Uterus (tissue), 2 donors: Measurements from ENCODE around the gene UVRAG.

Source experiments
- CTCF ChIP-seq, 4 experiments: fragments of 200-600 bp in 2 of 4; fragments of 450-650 bp in 2 of 4; sonication (generic) in 2 of 4; IDR thresholded peaks; one replicate each; pipeline ENCODE4 v1.5.1; 2016 to 2019; ENCODE audit warnings: antibody characterized with exemption in 4 of 4, mild to moderate bottlenecking in 2 of 4, moderate library complexity in 1 of 4
- POLR2A ChIP-seq, 2 donors: fragments of 450-650 bp; IDR thresholded peaks; one replicate each; pipeline ENCODE4 v1.6.1; 2016; ENCODE audit warnings: antibody characterized with exemption in 2 of 2, mild to moderate bottlenecking in 1 of 2, moderate library complexity in 1 of 2

GRCh38 chr11:75899806-75900205 is 84.8 kb downstream of the UVRAG start:
- no peak for TF ChIP-seq CTCF (IDR thresholded peaks at IDR 0.05)
- no peak for TF ChIP-seq POLR2A (IDR thresholded peaks at IDR 0.05)
